GM23248 (cell line): ENCODE results near the gene CLEC4C. TPM values are rescaled to one million over a fixed set of nuclear protein-coding genes. Genes with fewer than 3 reads are reported as not detected.

Experiments used
- DNase-seq: peaks from one replicate; pipeline ENCODE4 v3.0.0-alpha.2; 2015
- H2AFZ ChIP-seq: fragments of 200-600 bp; sonication (generic); 2 replicates; pipeline ENCODE4 v1.6.1; 2016; ENCODE audit warnings: antibody characterized with exemption
- H3F3A ChIP-seq: fragments of 200-600 bp; sonication (generic); 2 replicates; pipeline ENCODE4 v1.6.1; 2016; ENCODE audit warnings: mild to moderate bottlenecking, antibody characterized with exemption, mixed run types; ENCODE audit not compliant: insufficient read depth
- H3K27ac ChIP-seq: fragments of 200-600 bp; sonication (generic); 2 replicates; pipeline ENCODE4 v1.5.1; 2016; ENCODE audit warnings: mild to moderate bottlenecking
- H3K27me3 ChIP-seq: fragments of 200-600 bp; sonication (generic); replicated peaks from 2 replicates; pipeline ENCODE4 v1.6.1; 2016; ENCODE audit warnings: mild to moderate bottlenecking; ENCODE audit not compliant: insufficient read depth
- H3K36me3 ChIP-seq: fragments of 200-600 bp; sonication (generic); 2 replicates; pipeline ENCODE4 v1.6.1; 2016; ENCODE audit warnings: low read depth, mild to moderate bottlenecking
- H3K4me1 ChIP-seq: fragments of 200-600 bp; sonication (generic); 2 replicates; pipeline ENCODE4 v1.6.1; 2016; ENCODE audit warnings: mild to moderate bottlenecking; ENCODE audit not compliant: insufficient read depth
- H3K4me2 ChIP-seq: fragments of 200-600 bp; sonication (generic); one replicate; pipeline ENCODE4 v1.6.1; 2016; ENCODE audit warnings: mild to moderate bottlenecking; ENCODE audit not compliant: unreplicated experiment
- H3K4me3 ChIP-seq: fragments of 200-600 bp; sonication (generic); 2 replicates; pipeline ENCODE4 v1.5.1; 2016; ENCODE audit warnings: mild to moderate bottlenecking
- H3K79me2 ChIP-seq: fragments of 200-600 bp; sonication (generic); 2 replicates; pipeline ENCODE4 v1.6.1; 2016; ENCODE audit warnings: mild to moderate bottlenecking; ENCODE audit not compliant: insufficient read depth
- H3K9ac ChIP-seq: fragments of 200-600 bp; sonication (generic); 2 replicates; pipeline ENCODE4 v1.6.1; 2016; ENCODE audit warnings: mild to moderate bottlenecking
- H3K9me2 ChIP-seq: fragments of 200-600 bp; sonication (generic); 2 replicates; pipeline ENCODE4 v1.6.1; 2016; ENCODE audit warnings: mixed run types, mild to moderate bottlenecking, moderate library complexity; ENCODE audit not compliant: insufficient read depth
- H3K9me3 ChIP-seq: fragments of 200-600 bp; sonication (generic); one replicate; pipeline ENCODE4 v1.6.1; 2017; ENCODE audit warnings: low read depth
- H4K20me1 ChIP-seq: fragments of 200-600 bp; sonication (generic); 2 replicates; pipeline ENCODE4 v1.6.0; 2016; ENCODE audit not compliant: insufficient read depth
- EZH2 ChIP-seq: fragments of 200-600 bp; sonication (generic); IDR thresholded peaks from 2 replicates; pipeline ENCODE4 v1.6.1; 2018; ENCODE audit warnings: antibody characterized with exemption, mild to moderate bottlenecking; ENCODE audit not compliant: insufficient read depth, poor library complexity, severe bottlenecking
- EZH2phosphoT487 ChIP-seq: fragments of 200-600 bp; sonication (generic); IDR thresholded peaks from 2 replicates; pipeline ENCODE4 v1.6.1; 2018; ENCODE audit warnings: antibody characterized with exemption, moderate library complexity, mild to moderate bottlenecking, low read depth; ENCODE audit not compliant: insufficient read depth
- WGBS, 2 experiments: methylation state at CpG; one replicate each; pipeline ENCODE4 v1.1.6; 2015 to 2017; ENCODE audit warnings: low lambda C conversion rate in 2 of 2, low coverage in 1 of 2; ENCODE audit errors: missing lambda C conversion rate in 2 of 2; 5-methylcytosine and 5-hydroxymethylcytosine counted together
- in situ Hi-C: fragments of 300-500 bp; cut with MboI; formaldehyde crosslinking; loops from 2 replicates; pipeline ENCODE4 v1.15.0; 2020
- polyA plus RNA-seq: library from polyadenylated mRNA; unstranded; fragments of >200 nt; fragmentation: Nextera tagmentation; extraction: Ambion mirVana; gene quantifications from 2 replicates; pipeline ENCODE4 v1.2.1, GENCODE V29; 2016
- small RNA-seq: library from RNA; depleted of rRNA; stranded (forward); fragments of <200 nt; gene quantifications from one replicate; pipeline ENCODE3, GENCODE V24; 2014; ENCODE audit warnings: low read depth, low replicate concordance
- total RNA-seq: library from RNA; depleted of rRNA; stranded (reverse); fragments of >200 nt; shearing (Covaris generic); gene quantifications from 2 replicates; pipeline ENCODE4 v1.2.3, GENCODE V29; 2014; rRNA removed

The CLEC4C gene
- total and polyA plus RNA-seq, 2 experiments from 2014 or later = not detected

GRCh38 chr12:7693793-7694192, 53.4 kb downstream of the CLEC4C start:
- H3K9me3 ChIP-seq = no peaks in the 10 kb centered on the region
- in situ Hi-C loops = no loop called here
- H3K4me1 ChIP-seq = no peaks in the 10 kb centered on the region
- peaks cover 11% of the 10 kb centered on the region for H3K27me3 ChIP-seq
- TF ChIP-seq EZH2 (no peak), EZH2phosphoT487 (no peak)
- no peak overlapping the region for H3K4me2 ChIP-seq
- H3K4me3 ChIP-seq = no peak overlapping the region
- 53 to 55% methylated on average over 6 of the region's 6 CpGs for WGBS, 2 experiments
- H3K36me3 ChIP-seq = no peaks in the 10 kb centered on the region
- no peaks in the 10 kb centered on the region for H3K9me2 ChIP-seq
- no peaks in the 10 kb centered on the region for H3F3A ChIP-seq
- DNase-seq = no peak
- H3K27ac ChIP-seq = no peak overlapping the region
- H4K20me1 ChIP-seq = no peaks in the 10 kb centered on the region
- H3K9ac ChIP-seq = no peak overlapping the region
- no peak overlapping the region for H2AFZ ChIP-seq
- no peaks in the 10 kb centered on the region for H3K79me2 ChIP-seq

GRCh38 chr12:7681535-7681934, 65.6 kb downstream of the CLEC4C start:
- no peak overlapping the region for H2AFZ ChIP-seq
- H3K79me2 ChIP-seq = no peaks in the 10 kb centered on the region
- H3F3A ChIP-seq = no peaks in the 10 kb centered on the region
- no peaks in the 10 kb centered on the region for H3K9me2 ChIP-seq
- H3K9me3 ChIP-seq = no peaks in the 10 kb centered on the region
- no peak overlapping the region for H3K9ac ChIP-seq
- TF ChIP-seq EZH2phosphoT487 (no peak), EZH2 (no peak)
- DNase-seq = no peak
- 18 to 26% methylated on average over 2 of the region's 2 CpGs for WGBS, 2 experiments
- in situ Hi-C loops = loop anchor here (5.0 kb wide), 1 partner anchor 121 kb away; no protein-coding TSS in a partner anchor
- H3K36me3 ChIP-seq = no peaks in the 10 kb centered on the region
- H4K20me1 ChIP-seq = no peaks in the 10 kb centered on the region
- no peaks in the 10 kb centered on the region for H3K4me1 ChIP-seq
- H3K27me3 ChIP-seq = no peaks in the 10 kb centered on the region
- H3K4me3 ChIP-seq = no peak overlapping the region
- no peak overlapping the region for H3K4me2 ChIP-seq
- H3K27ac ChIP-seq = no peak overlapping the region

Small RNAs within 50 kb of the gene (small RNA-seq; reads per million reads assigned to genes)
- gene RF00019 = not detected

Other genes with a start within 250 kb of the CLEC4C start
- not detected in 2 replicates for gene CD163, start 243.6 kb downstream of the CLEC4C start, total RNA-seq
- gene CD163, start 243.6 kb downstream of the CLEC4C start, polyA plus RNA-seq = 0.05 TPM in 1 of 2 replicates, not detected in the other
- gene APOBEC1, start 81.5 kb downstream of the CLEC4C start, total RNA-seq = not detected in 2 replicates
- not detected in 2 replicates for gene APOBEC1, start 81.5 kb downstream of the CLEC4C start, polyA plus RNA-seq
- not detected in 2 replicates for gene GDF3, start 51.6 kb downstream of the CLEC4C start, total RNA-seq
- gene GDF3, start 51.6 kb downstream of the CLEC4C start, polyA plus RNA-seq = not detected in 2 replicates
- gene DPPA3, start 35.9 kb downstream of the CLEC4C start, total RNA-seq = not detected in 2 replicates
- not detected in 2 replicates for gene DPPA3, start 35.9 kb downstream of the CLEC4C start, polyA plus RNA-seq
- not detected in 2 replicates for gene NANOGNB, start 17.8 kb upstream of the CLEC4C start, total RNA-seq
- gene NANOGNB, start 17.8 kb upstream of the CLEC4C start, polyA plus RNA-seq = not detected in 2 replicates
- 0.13 TPM in 1 of 2 replicates, not detected in the other for gene NANOG, start 42.0 kb upstream of the CLEC4C start, total RNA-seq
- 0.13 TPM in 1 of 2 replicates, not detected in the other for gene NANOG, start 42.0 kb upstream of the CLEC4C start, polyA plus RNA-seq
- gene SLC2A14, start 125.5 kb upstream of the CLEC4C start, total RNA-seq = not detected in 2 replicates
- gene SLC2A14, start 125.5 kb upstream of the CLEC4C start, polyA plus RNA-seq = not detected in 2 replicates
- gene SLC2A3, start 188.8 kb upstream of the CLEC4C start, total RNA-seq = 72.5 and 73.7 TPM in 2 replicates
- gene SLC2A3, start 188.8 kb upstream of the CLEC4C start, polyA plus RNA-seq = 71.5 and 71.8 TPM in 2 replicates